Loucy (cell line): ENCODE results near the gene TNRC6B.

ENCODE experiments used
- CTCF ChIP-seq: fragments of 200-600 bp; sonication (generic); conservative IDR thresholded peaks from 2 replicates; pipeline ENCODE4 v1.5.1; 2014; ENCODE audit warnings: mild to moderate bottlenecking, antibody characterized with exemption, low read length
- EZH2phosphoT487 ChIP-seq: fragments of 200-600 bp; IDR thresholded peaks from 2 replicates; pipeline ENCODE4 v1.6.1; 2018; ENCODE audit warnings: antibody characterized with exemption, mild to moderate bottlenecking, moderate library complexity, borderline replicate concordance

- TF ChIP-seq CTCF (no peak), EZH2phosphoT487 (no peak)
Observed at GRCh38 chr22:40250608-40251007, 72.9 kb downstream of the TNRC6B start.
